ENCODE measurements around the gene SV2C.

Gene SV2C

DNA sequence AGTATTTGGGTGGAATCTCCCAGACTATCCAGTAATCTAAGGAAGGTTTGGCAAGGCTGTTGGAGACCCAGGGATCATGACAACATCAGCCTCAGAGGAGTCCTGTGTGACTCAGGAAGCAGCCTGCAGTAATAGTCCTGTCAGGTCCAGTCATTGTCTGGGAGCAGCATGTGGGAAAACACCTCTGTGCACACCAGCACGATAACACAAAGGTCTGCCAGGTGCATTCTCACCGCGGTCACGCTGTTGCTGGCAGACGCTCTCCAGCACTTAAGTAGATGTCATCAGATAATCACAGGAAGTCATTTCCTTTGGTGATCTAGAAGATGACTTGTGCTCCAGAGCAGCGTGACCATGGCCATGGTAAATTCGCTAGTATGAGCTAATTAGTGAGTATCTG lies 220.7 kb downstream of the SV2C start:
- no peaks in the 10 kb centered on the region for H3K79me2 ChIP-seq (ENCODE audit: insufficient read depth, low read length)
- H3F3A ChIP-seq (ENCODE audit: insufficient read depth): no peaks in the 10 kb centered on the region
- H4K20me1 ChIP-seq (ENCODE audit: low read depth, low read length): no peaks in the 10 kb centered on the region
- no peak overlapping the region for H3K4me2 ChIP-seq (ENCODE audit: low read depth, low read length, poor library complexity, severe bottlenecking)
- no peak for TF ChIP-seq EZH2phosphoT487 (conservative IDR thresholded peaks at IDR 0.05; ENCODE audit: low read length)
- TF ChIP-seq, protein P1, sequence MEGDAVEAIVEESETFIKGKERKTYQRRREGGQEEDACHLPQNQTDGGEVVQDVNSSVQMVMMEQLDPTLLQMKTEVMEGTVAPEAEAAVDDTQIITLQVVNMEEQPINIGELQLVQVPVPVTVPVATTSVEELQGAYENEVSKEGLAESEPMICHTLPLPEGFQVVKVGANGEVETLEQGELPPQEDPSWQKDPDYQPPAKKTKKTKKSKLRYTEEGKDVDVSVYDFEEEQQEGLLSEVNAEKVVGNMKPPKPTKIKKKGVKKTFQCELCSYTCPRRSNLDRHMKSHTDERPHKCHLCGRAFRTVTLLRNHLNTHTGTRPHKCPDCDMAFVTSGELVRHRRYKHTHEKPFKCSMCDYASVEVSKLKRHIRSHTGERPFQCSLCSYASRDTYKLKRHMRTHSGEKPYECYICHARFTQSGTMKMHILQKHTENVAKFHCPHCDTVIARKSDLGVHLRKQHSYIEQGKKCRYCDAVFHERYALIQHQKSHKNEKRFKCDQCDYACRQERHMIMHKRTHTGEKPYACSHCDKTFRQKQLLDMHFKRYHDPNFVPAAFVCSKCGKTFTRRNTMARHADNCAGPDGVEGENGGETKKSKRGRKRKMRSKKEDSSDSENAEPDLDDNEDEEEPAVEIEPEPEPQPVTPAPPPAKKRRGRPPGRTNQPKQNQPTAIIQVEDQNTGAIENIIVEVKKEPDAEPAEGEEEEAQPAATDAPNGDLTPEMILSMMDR (IDR thresholded peaks at IDR 0.05; ENCODE audit: insufficient read depth, low read length, poor library complexity, severe bottlenecking): no peak
- no peak overlapping the region for H3K4me3 ChIP-seq (ENCODE audit: insufficient read depth, low read length, poor library complexity, severe bottlenecking)
- H3K9me2 ChIP-seq (replicated peaks; ENCODE audit: insufficient read depth, low read length): no peaks in the 10 kb centered on the region
- H3K27ac ChIP-seq (ENCODE audit: low read depth, low read length): no peak overlapping the region
- no peak overlapping the region for H3K9ac ChIP-seq (ENCODE audit: low read length)
- H2AFZ ChIP-seq (ENCODE audit: low read depth, low read length, severe bottlenecking): no peak overlapping the region
- no peaks in the 10 kb centered on the region for H3K36me3 ChIP-seq (ENCODE audit: low read length)
- H3K9me3 ChIP-seq (ENCODE audit: insufficient read depth, low read length): no peaks in the 10 kb centered on the region
- no peaks in the 10 kb centered on the region for H3K27me3 ChIP-seq (ENCODE audit: low read length)

DNA sequence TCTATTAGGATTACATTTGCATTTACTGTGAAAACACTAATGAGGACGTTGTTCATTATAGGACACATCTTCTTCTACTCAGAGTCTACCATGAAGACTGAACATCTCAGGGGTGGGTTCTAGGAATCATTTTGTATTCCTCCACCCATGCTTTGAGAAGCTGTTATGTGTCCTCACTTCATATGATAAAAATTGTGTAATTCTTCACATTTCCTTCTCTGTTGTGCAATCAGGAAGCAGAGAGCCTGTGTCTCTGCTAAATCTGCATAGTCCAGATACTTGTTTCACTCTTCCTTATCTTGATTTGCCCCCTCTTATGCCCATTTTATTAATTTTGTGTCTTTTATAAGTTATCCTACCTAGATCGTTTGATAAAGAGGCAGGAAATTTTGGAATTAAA lies 222.1 kb downstream of the SV2C start:
- H2AFZ ChIP-seq (ENCODE audit: low read depth, low read length, severe bottlenecking): no peak overlapping the region
- no peak overlapping the region for H3K4me3 ChIP-seq (ENCODE audit: insufficient read depth, low read length, poor library complexity, severe bottlenecking)
- H3K27me3 ChIP-seq (ENCODE audit: low read length): no peaks in the 10 kb centered on the region
- TF ChIP-seq EZH2phosphoT487 (conservative IDR thresholded peaks at IDR 0.05; ENCODE audit: low read length): no peak
- TF ChIP-seq, protein P1 (IDR thresholded peaks at IDR 0.05; ENCODE audit: insufficient read depth, low read length, poor library complexity, severe bottlenecking): no peak
- H3K79me2 ChIP-seq (ENCODE audit: insufficient read depth, low read length): no peaks in the 10 kb centered on the region
- no peaks in the 10 kb centered on the region for H3F3A ChIP-seq (ENCODE audit: insufficient read depth)
- H4K20me1 ChIP-seq (ENCODE audit: low read depth, low read length): no peaks in the 10 kb centered on the region
- H3K4me2 ChIP-seq (ENCODE audit: low read depth, low read length, poor library complexity, severe bottlenecking): no peak overlapping the region
- no peaks in the 10 kb centered on the region for H3K36me3 ChIP-seq (ENCODE audit: low read length)
- no peak overlapping the region for H3K9ac ChIP-seq (ENCODE audit: low read length)
- H3K9me3 ChIP-seq (ENCODE audit: insufficient read depth, low read length): no peaks in the 10 kb centered on the region
- H3K9me2 ChIP-seq (replicated peaks; ENCODE audit: insufficient read depth, low read length): no peaks in the 10 kb centered on the region
- no peak overlapping the region for H3K27ac ChIP-seq (ENCODE audit: low read depth, low read length)

DNA sequence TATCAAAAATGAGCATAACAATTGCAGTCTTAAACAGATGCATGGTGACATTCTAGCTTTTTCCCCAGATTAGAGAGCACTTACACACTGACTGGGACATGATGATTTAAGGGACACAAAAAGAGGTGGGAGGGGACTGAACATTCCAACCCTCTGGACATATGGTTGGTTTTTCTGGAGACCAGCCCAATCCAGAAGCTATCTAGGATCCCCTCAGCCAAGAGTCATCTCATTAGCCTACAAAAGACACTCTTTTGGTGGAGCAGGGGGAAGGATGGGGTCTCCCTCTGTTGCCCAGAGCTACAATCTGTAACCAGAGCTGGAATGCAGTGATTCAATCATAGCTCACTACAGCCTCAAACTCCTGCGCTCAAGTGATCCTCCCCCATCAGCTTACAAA lies 222.6 kb downstream of the SV2C start:
- H3F3A ChIP-seq (ENCODE audit: insufficient read depth): no peaks in the 10 kb centered on the region
- no peak overlapping the region for H2AFZ ChIP-seq (ENCODE audit: low read depth, low read length, severe bottlenecking)
- H3K27ac ChIP-seq (ENCODE audit: low read depth, low read length): no peak overlapping the region
- no peaks in the 10 kb centered on the region for H3K9me2 ChIP-seq (replicated peaks; ENCODE audit: insufficient read depth, low read length)
- no peak for TF ChIP-seq EZH2phosphoT487 (conservative IDR thresholded peaks at IDR 0.05; ENCODE audit: low read length)
- TF ChIP-seq, protein P1 (IDR thresholded peaks at IDR 0.05; ENCODE audit: insufficient read depth, low read length, poor library complexity, severe bottlenecking): no peak
- no peaks in the 10 kb centered on the region for H4K20me1 ChIP-seq (ENCODE audit: low read depth, low read length)
- no peak overlapping the region for H3K4me2 ChIP-seq (ENCODE audit: low read depth, low read length, poor library complexity, severe bottlenecking)
- H3K79me2 ChIP-seq (ENCODE audit: insufficient read depth, low read length): no peaks in the 10 kb centered on the region
- H3K27me3 ChIP-seq (ENCODE audit: low read length): no peaks in the 10 kb centered on the region
- no peak overlapping the region for H3K4me3 ChIP-seq (ENCODE audit: insufficient read depth, low read length, poor library complexity, severe bottlenecking)
- no peak overlapping the region for H3K9ac ChIP-seq (ENCODE audit: low read length)
- H3K9me3 ChIP-seq (ENCODE audit: insufficient read depth, low read length): no peaks in the 10 kb centered on the region
- no peaks in the 10 kb centered on the region for H3K36me3 ChIP-seq (ENCODE audit: low read length)

All from SU-DHL-6 (cell line).